ENCODE results near the gene WDR35.

The WDR35 gene

DNA sequence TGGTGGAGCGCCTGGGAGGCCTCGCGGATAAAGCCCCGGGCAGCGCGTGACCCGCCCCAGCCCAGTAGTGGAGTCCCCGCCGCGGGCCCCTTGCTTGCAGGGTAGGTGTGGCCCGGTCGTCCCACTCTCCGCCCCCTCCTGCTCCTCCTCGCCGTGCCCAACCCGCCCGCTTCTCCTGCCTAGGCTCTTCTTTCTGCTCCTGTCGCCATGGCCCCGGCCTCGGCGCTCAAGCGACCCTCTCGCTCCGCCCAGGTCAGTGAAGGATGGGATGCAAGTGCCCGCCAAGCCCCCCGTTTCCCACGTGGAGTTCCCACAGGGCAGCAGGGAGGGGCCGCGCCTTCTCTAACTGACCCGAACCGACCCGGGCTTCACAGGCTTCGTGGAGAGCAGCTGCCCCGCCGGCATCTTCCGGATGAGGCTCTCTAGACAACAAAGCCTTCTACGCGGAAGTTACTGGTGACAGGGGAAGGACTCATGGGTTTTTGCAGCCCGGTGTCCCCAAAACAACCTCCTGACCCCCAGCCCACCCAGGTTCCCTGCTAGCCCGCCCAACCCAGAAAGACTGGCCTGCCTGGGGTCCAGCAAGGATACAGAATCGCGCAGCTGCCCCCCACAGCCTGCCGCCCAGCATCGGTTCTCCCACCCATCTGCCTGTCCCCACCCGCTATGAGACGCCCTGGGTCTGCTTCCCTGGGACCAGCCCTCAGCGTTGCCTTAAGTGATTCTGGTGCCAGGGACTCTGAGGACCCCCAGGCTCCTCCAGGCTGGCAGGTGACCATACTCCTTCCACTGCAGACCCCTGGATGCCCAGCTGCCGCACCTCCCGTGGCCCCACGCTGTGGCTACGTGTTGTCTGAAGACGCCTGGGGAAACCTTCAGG lies 121.0 kb downstream of the WDR35 start (continued):
- no peak for TF ChIP-seq ISL1 (CRISPR knock-in tag; IDR thresholded peaks at IDR 0.05)
- no peak for TF ChIP-seq OSR1 (CRISPR knock-in tag; IDR thresholded peaks at IDR 0.05)
- TF ChIP-seq GLIS3 (CRISPR knock-in tag; IDR thresholded peaks at IDR 0.05): no peak
- TF ChIP-seq ZNF565 (CRISPR knock-in tag; conservative IDR thresholded peaks at IDR 0.05; ENCODE audit: low read depth): no peak
- no peak for TF ChIP-seq ZFP3 (CRISPR knock-in tag; IDR thresholded peaks at IDR 0.05)
- no peak for TF ChIP-seq ZC3H10 (CRISPR knock-in tag; IDR thresholded peaks at IDR 0.05)
- no peak for TF ChIP-seq ARNTL (CRISPR knock-in tag; IDR thresholded peaks at IDR 0.05; ENCODE audit: borderline replicate concordance, low read depth)

- TF ChIP-seq ZNF565 (CRISPR knock-in tag; conservative IDR thresholded peaks at IDR 0.05; ENCODE audit: low read depth): no peak
- TF ChIP-seq ISL1 (CRISPR knock-in tag; IDR thresholded peaks at IDR 0.05): no peak
- no peak for TF ChIP-seq ESRRG (CRISPR knock-in tag; IDR thresholded peaks at IDR 0.05)
- no peak for TF ChIP-seq OSR1 (CRISPR knock-in tag; IDR thresholded peaks at IDR 0.05)
- TF ChIP-seq ZNF70 (CRISPR knock-in tag; IDR thresholded peaks at IDR 0.05): no peak
- TF ChIP-seq, protein P1, sequence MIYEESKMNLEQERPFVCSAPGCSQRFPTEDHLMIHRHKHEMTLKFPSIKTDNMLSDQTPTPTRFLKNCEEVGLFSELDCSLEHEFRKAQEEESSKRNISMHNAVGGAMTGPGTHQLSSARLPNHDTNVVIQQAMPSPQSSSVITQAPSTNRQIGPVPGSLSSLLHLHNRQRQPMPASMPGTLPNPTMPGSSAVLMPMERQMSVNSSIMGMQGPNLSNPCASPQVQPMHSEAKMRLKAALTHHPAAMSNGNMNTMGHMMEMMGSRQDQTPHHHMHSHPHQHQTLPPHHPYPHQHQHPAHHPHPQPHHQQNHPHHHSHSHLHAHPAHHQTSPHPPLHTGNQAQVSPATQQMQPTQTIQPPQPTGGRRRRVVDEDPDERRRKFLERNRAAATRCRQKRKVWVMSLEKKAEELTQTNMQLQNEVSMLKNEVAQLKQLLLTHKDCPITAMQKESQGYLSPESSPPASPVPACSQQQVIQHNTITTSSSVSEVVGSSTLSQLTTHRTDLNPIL (CRISPR knock-in tag; IDR thresholded peaks at IDR 0.05; ENCODE audit: low read depth): no peak
- TF ChIP-seq CSDC2 (CRISPR knock-in tag; IDR thresholded peaks at IDR 0.05): no peak
- no peak for TF ChIP-seq SNAI2 (CRISPR knock-in tag; IDR thresholded peaks at IDR 0.05)
- TF ChIP-seq, protein P2, sequence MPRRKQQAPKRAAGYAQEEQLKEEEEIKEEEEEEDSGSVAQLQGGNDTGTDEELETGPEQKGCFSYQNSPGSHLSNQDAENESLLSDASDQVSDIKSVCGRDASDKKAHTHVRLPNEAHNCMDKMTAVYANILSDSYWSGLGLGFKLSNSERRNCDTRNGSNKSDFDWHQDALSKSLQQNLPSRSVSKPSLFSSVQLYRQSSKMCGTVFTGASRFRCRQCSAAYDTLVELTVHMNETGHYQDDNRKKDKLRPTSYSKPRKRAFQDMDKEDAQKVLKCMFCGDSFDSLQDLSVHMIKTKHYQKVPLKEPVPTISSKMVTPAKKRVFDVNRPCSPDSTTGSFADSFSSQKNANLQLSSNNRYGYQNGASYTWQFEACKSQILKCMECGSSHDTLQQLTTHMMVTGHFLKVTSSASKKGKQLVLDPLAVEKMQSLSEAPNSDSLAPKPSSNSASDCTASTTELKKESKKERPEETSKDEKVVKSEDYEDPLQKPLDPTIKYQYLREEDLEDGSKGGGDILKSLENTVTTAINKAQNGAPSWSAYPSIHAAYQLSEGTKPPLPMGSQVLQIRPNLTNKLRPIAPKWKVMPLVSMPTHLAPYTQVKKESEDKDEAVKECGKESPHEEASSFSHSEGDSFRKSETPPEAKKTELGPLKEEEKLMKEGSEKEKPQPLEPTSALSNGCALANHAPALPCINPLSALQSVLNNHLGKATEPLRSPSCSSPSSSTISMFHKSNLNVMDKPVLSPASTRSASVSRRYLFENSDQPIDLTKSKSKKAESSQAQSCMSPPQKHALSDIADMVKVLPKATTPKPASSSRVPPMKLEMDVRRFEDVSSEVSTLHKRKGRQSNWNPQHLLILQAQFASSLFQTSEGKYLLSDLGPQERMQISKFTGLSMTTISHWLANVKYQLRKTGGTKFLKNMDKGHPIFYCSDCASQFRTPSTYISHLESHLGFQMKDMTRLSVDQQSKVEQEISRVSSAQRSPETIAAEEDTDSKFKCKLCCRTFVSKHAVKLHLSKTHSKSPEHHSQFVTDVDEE (CRISPR knock-in tag; IDR thresholded peaks at IDR 0.05): no peak
- no peak for TF ChIP-seq TCF4 (CRISPR knock-in tag; IDR thresholded peaks at IDR 0.05; ENCODE audit: borderline replicate concordance)
- no peak for TF ChIP-seq RARB (CRISPR knock-in tag; IDR thresholded peaks at IDR 0.05)
- TF ChIP-seq PPARA (CRISPR knock-in tag; IDR thresholded peaks at IDR 0.05; ENCODE audit: borderline replicate concordance): no peak
- no peak for TF ChIP-seq ARNTL (CRISPR knock-in tag; IDR thresholded peaks at IDR 0.05; ENCODE audit: borderline replicate concordance, low read depth)
- TF ChIP-seq, protein P3, sequence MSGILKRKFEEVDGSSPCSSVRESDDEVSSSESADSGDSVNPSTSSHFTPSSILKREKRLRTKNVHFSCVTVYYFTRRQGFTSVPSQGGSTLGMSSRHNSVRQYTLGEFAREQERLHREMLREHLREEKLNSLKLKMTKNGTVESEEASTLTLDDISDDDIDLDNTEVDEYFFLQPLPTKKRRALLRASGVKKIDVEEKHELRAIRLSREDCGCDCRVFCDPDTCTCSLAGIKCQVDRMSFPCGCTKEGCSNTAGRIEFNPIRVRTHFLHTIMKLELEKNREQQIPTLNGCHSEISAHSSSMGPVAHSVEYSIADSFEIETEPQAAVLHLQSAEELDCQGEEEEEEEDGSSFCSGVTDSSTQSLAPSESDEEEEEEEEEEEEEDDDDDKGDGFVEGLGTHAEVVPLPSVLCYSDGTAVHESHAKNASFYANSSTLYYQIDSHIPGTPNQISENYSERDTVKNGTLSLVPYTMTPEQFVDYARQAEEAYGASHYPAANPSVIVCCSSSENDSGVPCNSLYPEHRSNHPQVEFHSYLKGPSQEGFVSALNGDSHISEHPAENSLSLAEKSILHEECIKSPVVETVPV (CRISPR knock-in tag; IDR thresholded peaks at IDR 0.05): no peak
- no peak for ATAC-seq
Measured at GRCh38 chr2:19868224-19868623, 121.7 kb downstream of the WDR35 start.

- no peak for ATAC-seq
Measured at GRCh38 chr2:19866771-19867170, 123.1 kb downstream of the WDR35 start.

More at GRCh38 chr2:19866771-19867170, 123.1 kb downstream of the WDR35 start:
- no peak for TF ChIP-seq PATZ1 (CRISPR knock-in tag; IDR thresholded peaks at IDR 0.05; ENCODE audit: borderline replicate concordance)
- no peak for TF ChIP-seq CSDC2 (CRISPR knock-in tag; IDR thresholded peaks at IDR 0.05)
- TF ChIP-seq, protein P3 (CRISPR knock-in tag; IDR thresholded peaks at IDR 0.05): no peak
- no peak for TF ChIP-seq ZFP3 (CRISPR knock-in tag; IDR thresholded peaks at IDR 0.05)
- TF ChIP-seq OSR1 (CRISPR knock-in tag; IDR thresholded peaks at IDR 0.05): no peak
